Smooth muscle cell (in vitro differentiated cells): ENCODE results near the gene SCGB3A1. TPM values are rescaled to one million over a fixed set of nuclear protein-coding genes. Genes with fewer than 3 reads are reported as not detected.

Experiments used
- DNase-seq: peaks from one replicate; lab custom pipeline; 2025; ENCODE audit not compliant: unreplicated experiment; lab: John Stamatoyannopoulos, UW
- H2AFZ ChIP-seq: fragments of 200-600 bp; sonication (generic); 2 replicates; pipeline ENCODE4 v1.6.0; 2016; ENCODE audit warnings: antibody characterized with exemption, low read depth, mild to moderate bottlenecking
- H3F3A ChIP-seq: fragments of 200-600 bp; sonication (generic); 2 replicates; pipeline ENCODE4 v1.6.0; 2017; ENCODE audit warnings: antibody characterized with exemption, low read depth
- H3K27ac ChIP-seq: fragments of 200-600 bp; sonication (generic); 2 replicates; pipeline ENCODE4 v1.5.1; 2016; ENCODE audit warnings: low read depth, mild to moderate bottlenecking
- H3K27me3 ChIP-seq: fragments of 200-600 bp; sonication (generic); 2 replicates; pipeline ENCODE4 v1.6.1; 2016; ENCODE audit warnings: low read depth, mild to moderate bottlenecking
- H3K36me3 ChIP-seq: fragments of 200-600 bp; sonication (generic); 2 replicates; pipeline ENCODE4 v1.5.1; 2016; ENCODE audit warnings: low read depth
- H3K4me1 ChIP-seq: fragments of 200-600 bp; sonication (generic); 2 replicates; pipeline ENCODE4 v1.5.1; 2016; ENCODE audit warnings: low read depth
- H3K4me2 ChIP-seq: fragments of 200-600 bp; sonication (generic); 2 replicates; pipeline ENCODE4 v1.6.0; 2016; ENCODE audit warnings: mild to moderate bottlenecking
- H3K4me3 ChIP-seq: fragments of 200-600 bp; sonication (generic); 2 replicates; pipeline ENCODE4 v1.5.1; 2016; ENCODE audit warnings: mild to moderate bottlenecking
- H3K79me2 ChIP-seq: fragments of 200-600 bp; sonication (generic); 2 replicates; pipeline ENCODE4 v1.6.0; 2016; ENCODE audit warnings: low read depth, mild to moderate bottlenecking
- H3K9ac ChIP-seq: fragments of 200-600 bp; sonication (generic); 2 replicates; pipeline ENCODE4 v1.6.0; 2016; ENCODE audit warnings: low read depth
- H3K9me3 ChIP-seq: fragments of 200-600 bp; sonication (generic); replicated peaks from 2 replicates; pipeline ENCODE4 v1.5.1; 2016; ENCODE audit warnings: low read depth
- H4K20me1 ChIP-seq: fragments of 200-600 bp; sonication (generic); 2 replicates; pipeline ENCODE4 v1.6.0; 2016; ENCODE audit warnings: low read depth
- CTCF ChIP-seq: fragments of 200-600 bp; sonication (generic); IDR thresholded peaks from 2 replicates; pipeline ENCODE4 v1.5.1; 2017; ENCODE audit warnings: borderline replicate concordance, mild to moderate bottlenecking, antibody characterized with exemption; ENCODE audit not compliant: insufficient read depth, poor library complexity, severe bottlenecking
- WGBS: methylation state at CpG from one replicate; pipeline ENCODE4 v1.1.7; 2016; ENCODE audit warnings: low lambda C conversion rate; 5-methylcytosine and 5-hydroxymethylcytosine counted together
- polyA plus RNA-seq: library from polyadenylated mRNA; unstranded; fragments of >200 nt; fragmentation: Nextera tagmentation; extraction: Ambion mirVana; gene quantifications from 2 replicates; pipeline ENCODE4 v1.2.1, GENCODE V29; 2016
- total RNA-seq: library from RNA; depleted of rRNA; stranded (reverse); fragments of >200 nt; gene quantifications from 2 replicates; pipeline ENCODE4 v1.2.3, GENCODE V29; 2014

The SCGB3A1 gene
- total and polyA plus RNA-seq, 2 experiments from 2014 or later, result not detected

GRCh38 chr5:180636016-180636402 is 44.7 kb upstream of the SCGB3A1 start:
- H3K4me2 ChIP-seq, result no peak overlapping the region
- H3K9ac ChIP-seq, result no peak overlapping the region

GRCh38 chr5:180633283-180634177 is 42.2 kb upstream of the SCGB3A1 start:
- no peak for TF ChIP-seq CTCF

More at GRCh38 chr5:180636016-180636402, 44.7 kb upstream of the SCGB3A1 start:
- DNase-seq, result no peak
- Histone ChIP-seq H3K4me1 (no peaks in the 10 kb centered on the region), H4K20me1 (no peaks in the 10 kb centered on the region), H3K4me3 (no peak overlapping the region), H3K36me3 (no peaks in the 10 kb centered on the region), H3K9me3 (no peaks in the 10 kb centered on the region), H3F3A (no peaks in the 10 kb centered on the region), H3K79me2 (no peaks in the 10 kb centered on the region), H3K27me3 (no peaks in the 10 kb centered on the region), H2AFZ (no peak overlapping the region), H3K27ac (no peak overlapping the region)
- WGBS, result 89% methylated on average over 5 of the region's 8 CpGs
- TF ChIP-seq CTCF, result no peak

GRCh38 chr5:180632768-180633167 is 41.5 kb upstream of the SCGB3A1 start:
- H3K79me2 ChIP-seq, result no peaks in the 10 kb centered on the region
- no peaks in the 10 kb centered on the region for H4K20me1 ChIP-seq
- no peaks in the 10 kb centered on the region for H3K36me3 ChIP-seq
- H3K9me3 ChIP-seq, result no peaks in the 10 kb centered on the region
- H3K9ac ChIP-seq, result no peak overlapping the region
- H3K4me2 ChIP-seq, result no peak overlapping the region
- no peak for TF ChIP-seq CTCF
- no peak overlapping the region for H3K4me3 ChIP-seq
- 86% methylated on average over 10 of the region's 10 CpGs for WGBS
- H3K4me1 ChIP-seq, result no peaks in the 10 kb centered on the region
- H2AFZ ChIP-seq, result no peak overlapping the region
- H3F3A ChIP-seq, result no peaks in the 10 kb centered on the region
- H3K27ac ChIP-seq, result no peak overlapping the region
- no peaks in the 10 kb centered on the region for H3K27me3 ChIP-seq
- DNase-seq, result no peak

More at GRCh38 chr5:180633283-180634177, 42.2 kb upstream of the SCGB3A1 start:
- no peaks in the 10 kb centered on the region for H3K79me2 ChIP-seq
- no peaks in the 10 kb centered on the region for H3F3A ChIP-seq
- H3K4me1 ChIP-seq, result no peaks in the 10 kb centered on the region
- no peak overlapping the region for H3K4me2 ChIP-seq
- H3K4me3 ChIP-seq, result no peak overlapping the region
- WGBS, result 88% methylated on average over 14 of the region's 14 CpGs
- H3K27me3 ChIP-seq, result no peaks in the 10 kb centered on the region
- H2AFZ ChIP-seq, result no peak overlapping the region
- no peak for DNase-seq
- H3K9me3 ChIP-seq, result no peaks in the 10 kb centered on the region
- no peaks in the 10 kb centered on the region for H3K36me3 ChIP-seq
- no peaks in the 10 kb centered on the region for H4K20me1 ChIP-seq
- H3K27ac ChIP-seq, result no peak overlapping the region
- no peak overlapping the region for H3K9ac ChIP-seq
